Chondrocyte (in vitro differentiated cells): ENCODE measurements around the gene CST4. TPM values are rescaled to one million over a fixed set of nuclear protein-coding genes. Genes with fewer than 3 reads are reported as not detected.

Experiments
- DNase-seq: peaks from one replicate; pipeline ENCODE4 v3.0.0; 2021; ENCODE audit warnings: mixed read lengths, low spot score
- H3K27ac Mint-ChIP-seq: one replicate; pipeline ENCODE4 v1.8.0; 2021; ENCODE audit warnings: mild to moderate bottlenecking, moderate library complexity, mixed read lengths; ENCODE audit not compliant: unreplicated experiment
- H3K27me3 Mint-ChIP-seq: 2 replicates; pipeline ENCODE4 v1.8.0; 2021; ENCODE audit warnings: low read depth, mixed read lengths
- H3K36me3 Mint-ChIP-seq: 2 replicates; pipeline ENCODE4 v1.8.0; 2021; ENCODE audit warnings: low read depth, mixed read lengths
- H3K4me1 Mint-ChIP-seq: 2 replicates; pipeline ENCODE4 v1.8.0; 2021; ENCODE audit warnings: low read depth, mild to moderate bottlenecking, mixed read lengths
- H3K4me3 Mint-ChIP-seq: one replicate; pipeline ENCODE4 v1.8.0; 2021; ENCODE audit warnings: mild to moderate bottlenecking, moderate library complexity, mixed read lengths; ENCODE audit not compliant: unreplicated experiment
- H3K9me3 Mint-ChIP-seq: 2 replicates; pipeline ENCODE4 v1.8.0; 2021; ENCODE audit warnings: low read depth, mixed read lengths
- total RNA-seq: library from RNA; stranded (reverse); gene quantifications from 3 replicates; pipeline ENCODE4 v1.2.1, GENCODE V29; 2021
- TF ChIP-seq, protein P1 (sequence below): fragments of 200-600 bp; sonication (generic); IDR thresholded peaks from 2 replicates; pipeline ENCODE4 v1.5.0; 2021; ENCODE audit warnings: antibody characterized with exemption, mild to moderate bottlenecking, moderate library complexity

CST4 gene
- total RNA-seq, 1 donor from 2014 or later = not detected

DNA sequence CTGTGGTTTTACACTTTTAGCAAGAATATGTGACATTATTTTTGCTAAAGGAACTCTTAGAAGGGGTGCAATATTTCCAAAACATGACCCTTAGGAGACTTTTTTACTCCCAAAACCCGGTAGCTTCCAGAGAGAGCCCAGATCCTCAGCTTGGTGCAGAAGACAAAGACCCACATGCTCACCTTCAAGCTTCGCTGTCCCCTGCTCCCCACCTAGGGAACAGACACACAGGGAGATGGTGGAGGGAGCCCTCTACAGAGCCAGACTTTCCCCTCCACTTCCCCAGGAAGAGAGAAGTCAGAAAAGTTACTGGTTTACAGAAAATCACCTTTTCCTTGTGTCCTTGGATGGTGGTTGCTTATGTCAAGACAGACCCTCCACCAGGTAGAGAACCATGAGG is 5.0 kb downstream of the CST4 start:
- Mint-ChIP-seq H3K27ac (no peak overlapping the region), H3K4me3 (no peak overlapping the region), H3K9me3 (no peaks in the 10 kb centered on the region), H3K27me3 (peaks cover 18% of the 10 kb centered on the region), H3K4me1 (no peaks in the 10 kb centered on the region), H3K36me3 (no peaks in the 10 kb centered on the region)
- no peak for DNase-seq
- TF ChIP-seq, protein P1, sequence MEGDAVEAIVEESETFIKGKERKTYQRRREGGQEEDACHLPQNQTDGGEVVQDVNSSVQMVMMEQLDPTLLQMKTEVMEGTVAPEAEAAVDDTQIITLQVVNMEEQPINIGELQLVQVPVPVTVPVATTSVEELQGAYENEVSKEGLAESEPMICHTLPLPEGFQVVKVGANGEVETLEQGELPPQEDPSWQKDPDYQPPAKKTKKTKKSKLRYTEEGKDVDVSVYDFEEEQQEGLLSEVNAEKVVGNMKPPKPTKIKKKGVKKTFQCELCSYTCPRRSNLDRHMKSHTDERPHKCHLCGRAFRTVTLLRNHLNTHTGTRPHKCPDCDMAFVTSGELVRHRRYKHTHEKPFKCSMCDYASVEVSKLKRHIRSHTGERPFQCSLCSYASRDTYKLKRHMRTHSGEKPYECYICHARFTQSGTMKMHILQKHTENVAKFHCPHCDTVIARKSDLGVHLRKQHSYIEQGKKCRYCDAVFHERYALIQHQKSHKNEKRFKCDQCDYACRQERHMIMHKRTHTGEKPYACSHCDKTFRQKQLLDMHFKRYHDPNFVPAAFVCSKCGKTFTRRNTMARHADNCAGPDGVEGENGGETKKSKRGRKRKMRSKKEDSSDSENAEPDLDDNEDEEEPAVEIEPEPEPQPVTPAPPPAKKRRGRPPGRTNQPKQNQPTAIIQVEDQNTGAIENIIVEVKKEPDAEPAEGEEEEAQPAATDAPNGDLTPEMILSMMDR = no peak

DNA sequence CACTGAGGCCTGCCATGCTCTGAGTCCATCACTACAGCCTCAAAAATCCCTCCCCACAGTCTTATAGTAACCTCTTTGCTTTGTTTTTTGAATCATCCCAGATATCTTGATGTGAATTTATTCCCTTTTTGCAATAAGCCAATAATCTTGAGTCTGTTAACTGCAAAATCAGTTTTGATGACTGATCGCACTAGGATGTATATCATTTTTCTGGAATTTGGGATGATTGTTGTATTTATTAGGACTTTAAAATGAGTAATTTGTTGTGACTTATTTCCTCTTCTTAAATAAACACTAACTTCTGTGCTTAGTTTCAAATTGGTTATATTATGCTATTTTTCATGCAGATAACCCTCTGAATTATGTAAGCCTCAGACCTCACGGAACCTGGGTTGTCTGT is 5.6 kb downstream of the CST4 start:
- no peak overlapping the region for H3K4me3 Mint-ChIP-seq
- H3K9me3 Mint-ChIP-seq = no peaks in the 10 kb centered on the region

DNA sequence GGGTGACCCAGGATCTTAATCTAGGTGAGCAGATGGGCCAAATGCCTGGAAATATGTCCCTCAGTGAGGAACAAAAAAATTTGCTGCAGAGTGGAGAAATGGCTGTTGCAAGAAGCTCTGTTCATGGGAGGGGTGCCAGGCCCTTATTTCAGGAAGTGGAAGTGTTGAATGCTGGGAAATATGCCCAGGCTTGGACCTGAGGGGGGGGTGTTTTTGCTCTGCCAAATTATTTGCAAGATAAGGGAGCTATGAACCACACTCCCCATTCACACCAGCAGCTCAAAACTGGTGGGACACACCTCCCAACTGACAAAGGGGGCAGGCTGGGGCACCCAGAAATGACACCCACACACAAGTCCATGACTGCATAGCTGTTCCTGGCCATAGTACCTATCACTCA is 8.7 kb downstream of the CST4 start:
- TF ChIP-seq, protein P1 = no peak
- peaks cover 41% of the 10 kb centered on the region for H3K27me3 Mint-ChIP-seq
- H3K4me3 Mint-ChIP-seq = no peak overlapping the region
- no peaks in the 10 kb centered on the region for H3K4me1 Mint-ChIP-seq
- no peak overlapping the region for H3K27ac Mint-ChIP-seq
- no peaks in the 10 kb centered on the region for H3K9me3 Mint-ChIP-seq
- H3K36me3 Mint-ChIP-seq = no peaks in the 10 kb centered on the region
- DNase-seq = no peak

More for the DNA sequence above, 5.6 kb downstream of the CST4 start:
- H3K27me3 Mint-ChIP-seq = peaks cover 20% of the 10 kb centered on the region
- no peaks in the 10 kb centered on the region for H3K36me3 Mint-ChIP-seq
- TF ChIP-seq, protein P1 = no peak
- DNase-seq = no peak
- no peaks in the 10 kb centered on the region for H3K4me1 Mint-ChIP-seq
- H3K27ac Mint-ChIP-seq = no peak overlapping the region

DNA sequence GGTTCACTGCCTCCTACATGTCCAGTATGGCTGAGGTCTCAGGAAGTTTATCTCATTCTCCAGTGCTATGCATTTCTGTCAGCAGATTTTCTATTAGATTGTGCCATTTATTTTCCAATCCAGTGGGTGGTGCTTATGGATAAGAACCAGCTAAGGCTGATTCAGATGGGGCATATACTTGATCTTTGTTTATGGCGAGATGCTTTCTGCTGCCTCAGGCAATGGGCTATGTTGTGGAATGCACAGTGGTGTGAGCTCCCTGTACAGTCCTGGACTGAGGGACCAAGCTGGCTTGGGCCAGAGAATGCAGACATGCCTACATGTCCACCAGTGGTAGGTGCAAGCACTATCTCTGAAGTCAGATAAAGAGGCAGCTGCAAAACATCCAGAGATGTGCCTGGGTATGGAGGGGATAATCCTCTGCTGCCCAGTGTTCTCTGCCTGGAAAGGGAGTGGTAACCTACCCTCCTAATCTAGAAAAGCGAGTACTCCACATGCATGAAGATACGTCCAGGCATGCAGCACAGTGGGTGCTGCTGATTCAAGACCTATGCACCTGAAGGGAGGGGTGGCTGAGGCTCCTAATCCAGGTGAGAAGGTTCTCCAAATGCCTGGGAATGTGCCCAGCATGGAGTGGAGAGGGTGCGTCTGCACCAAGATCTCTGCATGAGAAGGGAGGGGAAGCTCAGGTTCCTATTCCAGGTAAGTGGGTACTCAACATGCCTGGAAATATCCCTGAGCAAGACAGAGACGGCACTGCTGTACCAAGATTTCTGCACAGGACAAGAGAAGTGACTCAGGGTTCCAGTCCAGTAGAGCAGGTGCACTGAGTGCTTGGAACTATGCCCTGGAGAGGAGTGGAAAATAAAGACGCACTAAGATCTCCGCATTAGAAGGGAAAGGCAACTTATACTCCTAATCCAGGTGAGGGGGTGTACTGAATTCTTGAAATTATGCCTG is 9.4 kb downstream of the CST4 start:
- Mint-ChIP-seq H3K9me3 (no peaks in the 10 kb centered on the region), H3K27me3 (peaks cover 40% of the 10 kb centered on the region), H3K4me1 (no peaks in the 10 kb centered on the region), H3K4me3 (no peak overlapping the region), H3K36me3 (no peaks in the 10 kb centered on the region), H3K27ac (no peak overlapping the region)
- DNase-seq = no peak
- TF ChIP-seq, protein P1 = no peak

- H3K36me3 Mint-ChIP-seq = no peaks in the 10 kb centered on the region
These were observed 15.6 kb downstream of the CST4 start for GRCh38 chr20:23673209-23673608.

More at GRCh38 chr20:23673209-23673608, 15.6 kb downstream of the CST4 start:
- H3K4me3 Mint-ChIP-seq = no peak overlapping the region
- H3K27ac Mint-ChIP-seq = no peak overlapping the region
- TF ChIP-seq, protein P1 = no peak
- H3K27me3 Mint-ChIP-seq = peaks cover 26% of the 10 kb centered on the region
- H3K4me1 Mint-ChIP-seq = no peaks in the 10 kb centered on the region
- peaks cover 4% of the 10 kb centered on the region for H3K9me3 Mint-ChIP-seq
- no peak for DNase-seq
